Hepatocyte (in vitro differentiated cells): ENCODE results near the gene NT5C1B. TPM values are rescaled to one million over a fixed set of nuclear protein-coding genes. Genes with fewer than 3 reads are reported as not detected.

Experiments used
- DNase-seq: peaks from one replicate; pipeline ENCODE4 v3.0.0-alpha.2; 2016; ENCODE audit warnings: low spot score
- H2AFZ ChIP-seq: fragments of 200-600 bp; sonication (generic); 2 replicates; pipeline ENCODE4 v1.6.0; 2016; ENCODE audit warnings: antibody characterized with exemption, mild to moderate bottlenecking
- H3K27ac ChIP-seq: fragments of 200-600 bp; sonication (generic); 2 replicates; pipeline ENCODE4 v1.5.1; 2016; ENCODE audit warnings: mild to moderate bottlenecking
- H3K27me3 ChIP-seq: fragments of 200-600 bp; sonication (generic); 2 replicates; pipeline ENCODE4 v1.6.1; 2016
- H3K36me3 ChIP-seq: fragments of 200-600 bp; sonication (generic); replicated peaks from 2 replicates; pipeline ENCODE4 v1.5.1; 2016; ENCODE audit warnings: low read depth; ENCODE audit not compliant: insufficient read depth
- H3K4me1 ChIP-seq: fragments of 200-600 bp; sonication (generic); 2 replicates; pipeline ENCODE4 v1.5.1; 2016; ENCODE audit warnings: mild to moderate bottlenecking, moderate library complexity; ENCODE audit not compliant: insufficient read depth
- H3K4me2 ChIP-seq: fragments of 200-600 bp; sonication (generic); 2 replicates; pipeline ENCODE4 v1.6.0; 2016
- H3K4me3 ChIP-seq: fragments of 200-600 bp; sonication (generic); 2 replicates; pipeline ENCODE4 v1.5.1; 2016; ENCODE audit warnings: mild to moderate bottlenecking
- H3K79me2 ChIP-seq: fragments of 200-600 bp; sonication (generic); 2 replicates; pipeline ENCODE4 v1.6.0; 2017; ENCODE audit warnings: mild to moderate bottlenecking
- H3K9me2 ChIP-seq: fragments of 200-600 bp; sonication (generic); replicated peaks from 2 replicates; pipeline ENCODE4 v1.6.0; 2017; ENCODE audit warnings: mild to moderate bottlenecking; ENCODE audit not compliant: insufficient read depth
- H3K9me3 ChIP-seq: fragments of 200-600 bp; sonication (generic); 2 replicates; pipeline ENCODE4 v1.5.1; 2016; ENCODE audit warnings: low read depth, mild to moderate bottlenecking
- H4K20me1 ChIP-seq: fragments of 200-600 bp; sonication (generic); 2 replicates; pipeline ENCODE4 v1.6.0; 2016; ENCODE audit warnings: mild to moderate bottlenecking; ENCODE audit not compliant: insufficient read depth, poor library complexity, severe bottlenecking
- CTCF ChIP-seq: fragments of 200-600 bp; sonication (generic); IDR thresholded peaks from 2 replicates; pipeline ENCODE4 v1.5.1; 2016; ENCODE audit warnings: antibody characterized with exemption, mild to moderate bottlenecking; ENCODE audit not compliant: poor library complexity
- EZH2 ChIP-seq: fragments of 200-600 bp; sonication (generic); IDR thresholded peaks from 2 replicates; pipeline ENCODE4 v1.6.1; 2016; ENCODE audit warnings: antibody characterized with exemption, mild to moderate bottlenecking, borderline replicate concordance
- EZH2phosphoT487 ChIP-seq: fragments of 200-600 bp; sonication (generic); IDR thresholded peaks from one replicate; pipeline ENCODE4 v1.6.1; 2018; ENCODE audit warnings: antibody characterized with exemption, mild to moderate bottlenecking, low read depth, moderate library complexity; ENCODE audit not compliant: unreplicated experiment, severe bottlenecking
- WGBS: methylation state at CpG from one replicate; pipeline ENCODE4 v1.1.6; 2016; ENCODE audit warnings: low lambda C conversion rate; ENCODE audit errors: missing lambda C conversion rate; 5-methylcytosine and 5-hydroxymethylcytosine counted together
- polyA plus RNA-seq: library from polyadenylated mRNA; unstranded; fragments of >200 nt; fragmentation: Nextera tagmentation; extraction: Ambion mirVana; gene quantifications from 2 replicates; pipeline ENCODE4 v1.2.1, GENCODE V29; 2016
- total RNA-seq: library from RNA; depleted of rRNA; stranded (reverse); fragments of >200 nt; gene quantifications from 2 replicates; pipeline ENCODE4 v1.2.3, GENCODE V29; 2014

The NT5C1B gene
- total and polyA plus RNA-seq, 2 experiments from 2014 or later: 0.22 TPM; not detected in 1

- no peaks in the 10 kb centered on the region for H3K27me3 ChIP-seq
- TF ChIP-seq EZH2 (no peak), CTCF (no peak), EZH2phosphoT487 (no peak)
- H3K79me2 ChIP-seq: no peaks in the 10 kb centered on the region
- DNase-seq: no peak
- no peaks in the 10 kb centered on the region for H3K36me3 ChIP-seq
- no peaks in the 10 kb centered on the region for H3K9me2 ChIP-seq
- no peak overlapping the region for H3K4me3 ChIP-seq
- H3K4me1 ChIP-seq: peaks cover 10% of the 10 kb centered on the region
- H4K20me1 ChIP-seq: no peaks in the 10 kb centered on the region
- H3K4me2 ChIP-seq: no peak overlapping the region
- H3K9me3 ChIP-seq: no peaks in the 10 kb centered on the region
- no peak overlapping the region for H2AFZ ChIP-seq
- H3K27ac ChIP-seq: no peak overlapping the region
Measured at GRCh38 chr2:18605115-18605514, 15.7 kb upstream of the NT5C1B start.

GRCh38 chr2:18604531-18604885 lies 15.1 kb upstream of the NT5C1B start:
- TF ChIP-seq CTCF (no peak), EZH2 (no peak), EZH2phosphoT487 (no peak)
- WGBS: 61% methylated on average over 2 of the region's 2 CpGs
- peaks cover 12% of the 10 kb centered on the region for H3K4me1 ChIP-seq
- H3K9me2 ChIP-seq: no peaks in the 10 kb centered on the region
- no peaks in the 10 kb centered on the region for H4K20me1 ChIP-seq
- H2AFZ ChIP-seq: no peak overlapping the region
- H3K79me2 ChIP-seq: no peaks in the 10 kb centered on the region
- H3K27me3 ChIP-seq: no peaks in the 10 kb centered on the region
- H3K27ac ChIP-seq: no peak overlapping the region
- DNase-seq: no peak
- H3K4me2 ChIP-seq: no peak overlapping the region
- no peaks in the 10 kb centered on the region for H3K9me3 ChIP-seq
- no peak overlapping the region for H3K4me3 ChIP-seq
- H3K36me3 ChIP-seq: no peaks in the 10 kb centered on the region

GRCh38 chr2:18603854-18604530 lies 14.6 kb upstream of the NT5C1B start:
- Histone ChIP-seq H4K20me1 (no peaks in the 10 kb centered on the region), H3K79me2 (no peaks in the 10 kb centered on the region), H2AFZ (no peak overlapping the region), H3K27me3 (no peaks in the 10 kb centered on the region), H3K9me3 (no peaks in the 10 kb centered on the region), H3K36me3 (no peaks in the 10 kb centered on the region), H3K4me2 (no peak overlapping the region), H3K27ac (no peak overlapping the region), H3K4me1 (peaks cover 12% of the 10 kb centered on the region), H3K9me2 (no peaks in the 10 kb centered on the region), H3K4me3 (no peak overlapping the region)
- DNase-seq: no peak
- 62% methylated on average over 3 of the region's 3 CpGs for WGBS
- TF ChIP-seq EZH2: no peak
- TF ChIP-seq CTCF: no peak
- no peak for TF ChIP-seq EZH2phosphoT487
